Loucy (cell line): ENCODE measurements around the gene INPP5F.

Experiments used
- EZH2phosphoT487 ChIP-seq: fragments of 200-600 bp; IDR thresholded peaks from 2 replicates; pipeline ENCODE4 v1.6.1; 2018; ENCODE audit warnings: antibody characterized with exemption, mild to moderate bottlenecking, moderate library complexity, borderline replicate concordance
- TF ChIP-seq, protein P1 (sequence below): fragments of 200-600 bp; sonication (generic); conservative IDR thresholded peaks from 2 replicates; pipeline ENCODE4 v1.5.1; 2014; ENCODE audit warnings: mild to moderate bottlenecking, antibody characterized with exemption, low read length

- TF ChIP-seq, protein P1, sequence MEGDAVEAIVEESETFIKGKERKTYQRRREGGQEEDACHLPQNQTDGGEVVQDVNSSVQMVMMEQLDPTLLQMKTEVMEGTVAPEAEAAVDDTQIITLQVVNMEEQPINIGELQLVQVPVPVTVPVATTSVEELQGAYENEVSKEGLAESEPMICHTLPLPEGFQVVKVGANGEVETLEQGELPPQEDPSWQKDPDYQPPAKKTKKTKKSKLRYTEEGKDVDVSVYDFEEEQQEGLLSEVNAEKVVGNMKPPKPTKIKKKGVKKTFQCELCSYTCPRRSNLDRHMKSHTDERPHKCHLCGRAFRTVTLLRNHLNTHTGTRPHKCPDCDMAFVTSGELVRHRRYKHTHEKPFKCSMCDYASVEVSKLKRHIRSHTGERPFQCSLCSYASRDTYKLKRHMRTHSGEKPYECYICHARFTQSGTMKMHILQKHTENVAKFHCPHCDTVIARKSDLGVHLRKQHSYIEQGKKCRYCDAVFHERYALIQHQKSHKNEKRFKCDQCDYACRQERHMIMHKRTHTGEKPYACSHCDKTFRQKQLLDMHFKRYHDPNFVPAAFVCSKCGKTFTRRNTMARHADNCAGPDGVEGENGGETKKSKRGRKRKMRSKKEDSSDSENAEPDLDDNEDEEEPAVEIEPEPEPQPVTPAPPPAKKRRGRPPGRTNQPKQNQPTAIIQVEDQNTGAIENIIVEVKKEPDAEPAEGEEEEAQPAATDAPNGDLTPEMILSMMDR, result no peak
- TF ChIP-seq EZH2phosphoT487, result no peak
These were observed 28.2 kb downstream of the INPP5F start for GRCh38 chr10:119754085-119754484.
